HepG2 (cell line): ENCODE results near the gene ROMO1. TPM values are rescaled to one million over a fixed set of nuclear protein-coding genes. Genes with fewer than 3 reads are reported as not detected.

ENCODE experiments used
- JARID2 ChIP-seq: sonication (generic); formaldehyde crosslinking; IDR thresholded peaks from 2 replicates; pipeline ENCODE4 v1.8.1; 2023; ENCODE audit warnings: missing genetic modification reagents, inconsistent platforms; ENCODE audit not compliant: insufficient replicate concordance
- NFIB ChIP-seq: sonication (generic); formaldehyde crosslinking; IDR thresholded peaks from 2 replicates; pipeline ENCODE4 v1.9.0; 2021; ENCODE audit warnings: missing genetic modification reagents, mild to moderate bottlenecking, borderline replicate concordance
- NFIC ChIP-seq: IDR thresholded peaks from 2 replicates; pipeline ENCODE4 v1.6.1; 2012; ENCODE audit warnings: mild to moderate bottlenecking, low read length, inconsistent platforms
- PHF5A ChIP-seq: IDR thresholded peaks from one replicate; pipeline ENCODE4 v1.6.1; 2018; ENCODE audit warnings: low read depth, missing genetic modification reagents; ENCODE audit not compliant: unreplicated experiment
- RBM22 ChIP-seq: fragments of 200-400 bp; formaldehyde crosslinking; optimal IDR thresholded peaks from 2 replicates; pipeline ENCODE3; 2017; ENCODE audit warnings: mild to moderate bottlenecking, low read length, moderate library complexity
- SIX4 ChIP-seq: sonication (generic); formaldehyde crosslinking; IDR thresholded peaks from 2 replicates; pipeline ENCODE4 v1.4.0; 2020; ENCODE audit warnings: missing genetic modification reagents
- TBP ChIP-seq: sonication (generic); formaldehyde crosslinking; IDR thresholded peaks from 2 replicates; pipeline ENCODE4 v1.5.0; 2020; ENCODE audit warnings: missing genetic modification reagents
- TP53 ChIP-seq: sonication (generic); formaldehyde crosslinking; conservative IDR thresholded peaks from 2 replicates; pipeline ENCODE4 v1.4.0; 2020; ENCODE audit warnings: missing genetic modification reagents
- ZBTB7A ChIP-seq: sonication (generic); formaldehyde crosslinking; IDR thresholded peaks from 2 replicates; pipeline ENCODE4 v1.8.0; 2022; ENCODE audit warnings: mild to moderate bottlenecking, missing genetic modification reagents
- ZFP82 ChIP-seq: sonication (generic); formaldehyde crosslinking; IDR thresholded peaks from 2 replicates; pipeline ENCODE4 v1.5.1; 2020; ENCODE audit warnings: mild to moderate bottlenecking, missing genetic modification reagents, borderline replicate concordance
- ZNF616 ChIP-seq: sonication (generic); formaldehyde crosslinking; IDR thresholded peaks from 2 replicates; pipeline ENCODE4 v1.5.0; 2020; ENCODE audit warnings: low read depth, mild to moderate bottlenecking, missing genetic modification reagents
- polyA plus RNA-seq, 8 experiments: library from polyadenylated mRNA; depleted of rRNA in 3 of 8; stranded (reverse) in 7 of 8; unstranded in 1 of 8; fragments of >200 nt; fragmentation: Illumina TruSeq in 4 of 8; extraction: Trizol in 4 of 8; gene quantifications; 2 replicates each; pipeline versions ENCODE4 v1.2.1 to v1.2.3, GENCODE V29; 2011 to 2016; ENCODE audit warnings: low read depth in 4 of 8, missing spikeins in 1 of 8, mixed read lengths in 1 of 8; ENCODE audit not compliant: insufficient read depth in 1 of 8
- total RNA-seq, 5 experiments: library from RNA; depleted of rRNA; stranded (reverse); fragments of >200 nt; fragmentation: Illumina TruSeq; extraction: Trizol; gene quantifications; 2 replicates each; pipeline ENCODE4 v1.2.3, GENCODE V29; 2016; ENCODE audit warnings: low read depth in 1 of 5
- TF ChIP-seq, protein P1 (sequence below): sonication (generic); formaldehyde crosslinking; IDR thresholded peaks from one replicate; pipeline ENCODE4 v1.5.1; 2020; ENCODE audit warnings: mild to moderate bottlenecking, missing genetic modification reagents; ENCODE audit errors: not compliant biosample characterization
- TF ChIP-seq, protein P2 (sequence below): sonication (generic); formaldehyde crosslinking; conservative IDR thresholded peaks from 2 replicates; pipeline ENCODE4 v1.4.0; 2020; ENCODE audit warnings: mild to moderate bottlenecking, missing genetic modification reagents, moderate library complexity
- TF ChIP-seq, protein P3 (sequence below): IDR thresholded peaks from 2 replicates; pipeline ENCODE4 v1.6.1; 2016; ENCODE audit warnings: missing biosample characterization, missing genetic modification reagents, low read depth
- TF ChIP-seq, protein P4 (sequence below): sonication (generic); formaldehyde crosslinking; IDR thresholded peaks from 2 replicates; pipeline ENCODE4 v1.8.1; 2023; ENCODE audit warnings: mild to moderate bottlenecking, moderate library complexity, missing genetic modification reagents

ROMO1 gene
- total and polyA plus RNA-seq, 2 of the 13 experiments (the other 11 are each of a cell fraction or from before 2014, with no cell fraction given) = 636 to 755 TPM

DNA sequence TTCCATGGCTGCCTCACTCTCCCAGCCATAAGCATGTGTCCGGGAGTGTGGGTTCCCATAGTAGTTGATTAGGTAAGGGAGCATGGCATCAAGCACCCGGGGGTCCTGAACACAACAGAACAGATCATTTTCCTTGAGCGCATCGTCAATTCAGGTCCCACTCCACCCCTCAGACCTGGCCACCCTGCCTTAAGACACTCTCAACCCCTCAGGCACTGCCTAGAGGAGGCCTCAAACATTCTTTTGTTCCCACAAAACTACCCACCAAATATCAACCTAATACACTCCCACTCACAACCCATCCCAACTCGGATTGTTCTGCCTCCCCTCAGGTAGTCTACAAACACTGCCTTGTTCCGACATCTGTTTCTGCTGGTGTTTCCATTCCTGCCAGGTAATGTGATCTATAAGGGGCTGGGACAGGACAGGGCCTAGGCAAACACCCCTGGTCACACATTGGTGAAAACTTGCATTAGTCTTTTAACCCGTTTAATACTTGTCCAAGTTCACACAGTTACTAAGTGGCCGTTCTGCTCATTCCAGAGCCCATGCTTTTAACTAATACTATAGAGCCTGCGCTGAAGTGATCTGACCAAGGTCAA lies 1.4 kb upstream of the ROMO1 start (continued):
- no peak for TF ChIP-seq JARID2
- no peak for TF ChIP-seq RBM22
- TF ChIP-seq SIX4 (CRISPR knock-in tag) = peak; percentile 68; the same call in 1 of the 2 replicates
- TF ChIP-seq NFIB (CRISPR knock-in tag) = no peak
- peak; percentile 87 for TF ChIP-seq ZNF616 (CRISPR knock-in tag)
- TF ChIP-seq PHF5A = peak; percentile 27
- TF ChIP-seq, protein P1, sequence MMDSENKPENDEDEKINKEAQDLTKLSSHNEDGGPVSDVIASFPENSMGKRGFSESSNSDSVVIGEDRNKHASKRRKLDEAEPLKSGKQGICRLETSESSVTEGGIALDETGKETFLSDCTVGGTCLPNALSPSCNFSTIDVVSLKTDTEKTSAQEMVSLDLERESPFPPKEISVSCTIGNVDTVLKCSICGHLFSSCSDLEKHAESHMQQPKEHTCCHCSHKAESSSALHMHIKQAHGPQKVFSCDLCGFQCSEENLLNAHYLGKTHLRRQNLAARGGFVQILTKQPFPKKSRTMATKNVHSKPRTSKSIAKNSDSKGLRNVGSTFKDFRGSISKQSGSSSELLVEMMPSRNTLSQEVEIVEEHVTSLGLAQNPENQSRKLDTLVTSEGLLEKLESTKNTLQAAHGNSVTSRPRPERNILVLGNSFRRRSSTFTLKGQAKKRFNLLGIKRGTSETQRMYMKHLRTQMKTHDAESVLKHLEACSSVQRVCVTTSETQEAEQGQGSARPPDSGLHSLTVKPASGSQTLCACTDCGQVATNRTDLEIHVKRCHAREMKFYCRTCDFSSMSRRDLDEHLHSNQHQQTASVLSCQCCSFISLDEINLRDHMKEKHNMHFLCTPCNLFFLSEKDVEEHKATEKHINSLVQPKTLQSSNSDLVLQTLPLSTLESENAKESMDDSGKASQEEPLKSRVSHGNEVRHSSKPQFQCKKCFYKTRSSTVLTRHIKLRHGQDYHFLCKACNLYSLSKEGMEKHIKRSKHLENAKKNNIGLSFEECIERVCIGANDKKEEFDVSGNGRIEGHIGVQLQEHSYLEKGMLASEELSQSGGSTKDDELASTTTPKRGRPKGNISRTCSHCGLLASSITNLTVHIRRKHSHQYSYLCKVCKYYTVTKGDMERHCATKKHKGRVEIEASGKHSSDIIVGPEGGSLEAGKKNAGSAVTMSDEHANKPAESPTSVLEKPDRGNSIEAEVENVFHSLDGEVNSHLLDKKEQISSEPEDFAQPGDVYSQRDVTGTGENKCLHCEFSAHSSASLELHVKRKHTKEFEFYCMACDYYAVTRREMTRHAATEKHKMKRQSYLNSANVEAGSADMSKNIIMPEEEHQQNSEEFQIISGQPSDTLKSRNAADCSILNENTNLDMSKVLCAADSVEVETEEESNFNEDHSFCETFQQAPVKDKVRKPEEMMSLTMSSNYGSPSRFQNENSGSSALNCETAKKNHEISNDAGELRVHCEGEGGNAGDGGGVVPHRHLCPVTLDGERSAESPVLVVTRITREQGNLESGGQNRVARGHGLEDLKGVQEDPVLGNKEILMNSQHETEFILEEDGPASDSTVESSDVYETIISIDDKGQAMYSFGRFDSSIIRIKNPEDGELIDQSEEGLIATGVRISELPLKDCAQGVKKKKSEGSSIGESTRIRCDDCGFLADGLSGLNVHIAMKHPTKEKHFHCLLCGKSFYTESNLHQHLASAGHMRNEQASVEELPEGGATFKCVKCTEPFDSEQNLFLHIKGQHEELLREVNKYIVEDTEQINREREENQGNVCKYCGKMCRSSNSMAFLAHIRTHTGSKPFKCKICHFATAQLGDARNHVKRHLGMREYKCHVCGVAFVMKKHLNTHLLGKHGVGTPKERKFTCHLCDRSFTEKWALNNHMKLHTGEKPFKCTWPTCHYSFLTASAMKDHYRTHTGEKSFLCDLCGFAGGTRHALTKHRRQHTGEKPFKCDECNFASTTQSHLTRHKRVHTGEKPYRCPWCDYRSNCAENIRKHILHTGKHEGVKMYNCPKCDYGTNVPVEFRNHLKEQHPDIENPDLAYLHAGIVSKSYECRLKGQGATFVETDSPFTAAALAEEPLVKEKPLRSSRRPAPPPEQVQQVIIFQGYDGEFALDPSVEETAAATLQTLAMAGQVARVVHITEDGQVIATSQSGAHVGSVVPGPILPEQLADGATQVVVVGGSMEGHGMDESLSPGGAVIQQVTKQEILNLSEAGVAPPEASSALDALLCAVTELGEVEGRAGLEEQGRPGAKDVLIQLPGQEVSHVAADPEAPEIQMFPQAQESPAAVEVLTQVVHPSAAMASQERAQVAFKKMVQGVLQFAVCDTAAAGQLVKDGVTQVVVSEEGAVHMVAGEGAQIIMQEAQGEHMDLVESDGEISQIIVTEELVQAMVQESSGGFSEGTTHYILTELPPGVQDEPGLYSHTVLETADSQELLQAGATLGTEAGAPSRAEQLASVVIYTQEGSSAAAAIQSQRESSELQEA (CRISPR knock-in tag) = no peak
- TF ChIP-seq, protein P2, sequence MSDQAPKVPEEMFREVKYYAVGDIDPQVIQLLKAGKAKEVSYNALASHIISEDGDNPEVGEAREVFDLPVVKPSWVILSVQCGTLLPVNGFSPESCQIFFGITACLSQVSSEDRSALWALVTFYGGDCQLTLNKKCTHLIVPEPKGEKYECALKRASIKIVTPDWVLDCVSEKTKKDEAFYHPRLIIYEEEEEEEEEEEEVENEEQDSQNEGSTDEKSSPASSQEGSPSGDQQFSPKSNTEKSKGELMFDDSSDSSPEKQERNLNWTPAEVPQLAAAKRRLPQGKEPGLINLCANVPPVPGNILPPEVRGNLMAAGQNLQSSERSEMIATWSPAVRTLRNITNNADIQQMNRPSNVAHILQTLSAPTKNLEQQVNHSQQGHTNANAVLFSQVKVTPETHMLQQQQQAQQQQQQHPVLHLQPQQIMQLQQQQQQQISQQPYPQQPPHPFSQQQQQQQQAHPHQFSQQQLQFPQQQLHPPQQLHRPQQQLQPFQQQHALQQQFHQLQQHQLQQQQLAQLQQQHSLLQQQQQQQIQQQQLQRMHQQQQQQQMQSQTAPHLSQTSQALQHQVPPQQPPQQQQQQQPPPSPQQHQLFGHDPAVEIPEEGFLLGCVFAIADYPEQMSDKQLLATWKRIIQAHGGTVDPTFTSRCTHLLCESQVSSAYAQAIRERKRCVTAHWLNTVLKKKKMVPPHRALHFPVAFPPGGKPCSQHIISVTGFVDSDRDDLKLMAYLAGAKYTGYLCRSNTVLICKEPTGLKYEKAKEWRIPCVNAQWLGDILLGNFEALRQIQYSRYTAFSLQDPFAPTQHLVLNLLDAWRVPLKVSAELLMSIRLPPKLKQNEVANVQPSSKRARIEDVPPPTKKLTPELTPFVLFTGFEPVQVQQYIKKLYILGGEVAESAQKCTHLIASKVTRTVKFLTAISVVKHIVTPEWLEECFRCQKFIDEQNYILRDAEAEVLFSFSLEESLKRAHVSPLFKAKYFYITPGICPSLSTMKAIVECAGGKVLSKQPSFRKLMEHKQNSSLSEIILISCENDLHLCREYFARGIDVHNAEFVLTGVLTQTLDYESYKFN = peak; percentile 39; the same call in 1 of the 2 replicates
- TF ChIP-seq TBP (CRISPR knock-in tag) = no peak
- TF ChIP-seq, protein P3, sequence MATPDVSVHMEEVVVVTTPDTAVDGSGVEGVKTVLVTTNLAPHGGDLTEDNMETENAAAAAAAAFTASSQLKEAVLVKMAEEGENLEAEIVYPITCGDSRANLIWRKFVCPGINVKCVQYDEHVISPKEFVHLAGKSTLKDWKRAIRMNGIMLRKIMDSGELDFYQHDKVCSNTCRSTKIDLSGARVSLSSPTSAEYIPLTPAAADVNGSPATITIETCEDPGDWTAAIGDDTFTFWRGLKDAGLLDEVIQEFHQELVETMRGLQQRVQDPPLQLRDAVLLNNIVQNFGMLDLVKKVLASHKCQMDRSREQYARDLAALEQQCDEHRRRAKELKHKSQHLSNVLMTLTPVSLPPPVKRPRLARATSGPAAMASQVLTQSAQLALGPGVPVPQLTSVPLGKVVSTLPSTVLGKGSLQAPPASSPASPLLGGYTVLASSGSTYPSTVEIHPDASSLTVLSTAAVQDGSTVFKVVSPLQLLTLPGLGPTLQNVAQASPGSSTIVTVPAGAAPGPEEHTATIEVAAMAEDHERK (CRISPR knock-in tag) = no peak
- TF ChIP-seq, protein P4, sequence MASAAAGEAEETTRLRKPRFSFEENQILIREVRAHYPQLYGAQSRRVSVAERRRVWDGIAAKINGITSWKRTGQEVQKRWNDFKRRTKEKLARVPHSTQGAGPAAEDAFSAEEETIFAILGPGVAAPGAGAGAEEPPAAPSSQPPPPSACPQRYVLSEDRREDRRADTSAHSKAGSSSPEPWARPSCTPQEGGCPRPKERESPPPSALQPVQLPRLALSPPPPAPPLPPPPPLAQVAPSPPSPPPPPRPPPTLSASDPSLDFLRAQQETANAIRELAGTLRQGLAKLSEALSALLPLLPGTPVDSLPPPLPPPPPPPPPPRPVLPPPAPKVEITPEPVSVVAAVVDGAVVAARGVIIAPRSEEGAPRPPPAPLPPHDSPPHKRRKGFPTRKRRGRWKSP = no peak
- TF ChIP-seq ZFP82 = no peak
- peak; percentile 71; the same call in 1 of the 2 replicates for TF ChIP-seq ZBTB7A (CRISPR knock-in tag)
- TF ChIP-seq TP53 = no peak
- TF ChIP-seq NFIC = no peak
